Natural killer cell treated with Interleukin-12 subunit alpha and Interleukin-12 subunit beta and Interleukin-15 and Interleukin-18, amount 100 ng/mL, for 72 hours (primary cell): Measurements from ENCODE around the gene FMNL2. TPM values are rescaled to one million over a fixed set of nuclear protein-coding genes. Genes with fewer than 3 reads are reported as not detected.
A peak's percentile ranks its signal among the peaks of the same experiment; 100 is the strongest.

Experiments used
- ATAC-seq, 2 donors: fragments of 150-1000 bp; cut with Tn5 transposase in 1 of 2; sonication (Bioruptor Pico), chemical (Tn5 transposase) in 1 of 2; 2 replicates each; pipeline ENCODE4 v1.10.0; 2021
- DNase-seq: peaks from one replicate; pipeline ENCODE4 v3.0.0; 2022; ENCODE audit warnings: low spot score
- H3K27ac Mint-ChIP-seq, 2 donors: 1 replicate in 1 of 2; 2 replicates in 1 of 2; pipeline ENCODE4 v1.8.0; 2022; ENCODE audit warnings: mixed read lengths in 2 of 2, mild to moderate bottlenecking in 1 of 2, moderate library complexity in 1 of 2
- H3K27me3 Mint-ChIP-seq, 2 donors: 1 replicate in 1 of 2; 2 replicates in 1 of 2; pipeline ENCODE4 v1.8.0; 2022; ENCODE audit warnings: mixed read lengths in 2 of 2
- H3K36me3 Mint-ChIP-seq: one replicate; pipeline ENCODE4 v1.8.0; 2022; ENCODE audit warnings: mixed read lengths
- H3K4me1 Mint-ChIP-seq, 2 donors: 1 replicate in 1 of 2; 2 replicates in 1 of 2; pipeline ENCODE4 v1.8.0; 2022; ENCODE audit warnings: low read depth in 2 of 2, mixed read lengths in 2 of 2, mild to moderate bottlenecking in 1 of 2
- H3K4me3 Mint-ChIP-seq: one replicate; pipeline ENCODE4 v1.8.0; 2022; ENCODE audit warnings: mixed read lengths
- H3K9me3 Mint-ChIP-seq: 2 replicates; pipeline ENCODE4 v1.8.0; 2022; ENCODE audit warnings: mixed read lengths
- total RNA-seq, 2 donors: library from RNA; stranded (reverse); gene quantifications; one replicate each; pipeline ENCODE4 v1.2.3, GENCODE V29; 2022

Gene FMNL2
- total RNA-seq, 2 donors from 2014 or later: 0.48 to 0.70 TPM

GRCh38 chr2:152571048-152571766, 236.2 kb downstream of the FMNL2 start:
- DNase-seq (no peak), ATAC-seq (no peak)
- Mint-ChIP-seq H3K27ac (no peak overlapping the region), H3K9me3 (no peaks in the 10 kb centered on the region), H3K4me1 (peaks cover 7 to 11% of the 10 kb centered on the region in 2 donors), H3K4me3 (no peak overlapping the region), H3K36me3 (no peaks in the 10 kb centered on the region), H3K27me3 (peaks cover 2 to 7% of the 10 kb centered on the region in 2 donors)

GRCh38 chr2:152572031-152572430, 237.1 kb downstream of the FMNL2 start:
- DNase-seq (no peak), ATAC-seq (no peak)
- H3K9me3 Mint-ChIP-seq: no peaks in the 10 kb centered on the region
- peaks cover 1 to 2% of the 10 kb centered on the region in 2 donors for H3K27me3 Mint-ChIP-seq
- no peak overlapping the region for H3K4me3 Mint-ChIP-seq
- H3K4me1 Mint-ChIP-seq: peaks cover 7 to 11% of the 10 kb centered on the region in 2 donors
- no peaks in the 10 kb centered on the region for H3K36me3 Mint-ChIP-seq
- H3K27ac Mint-ChIP-seq: peak overlapping the region in 1 of 2 donors; percentile 56

DNA sequence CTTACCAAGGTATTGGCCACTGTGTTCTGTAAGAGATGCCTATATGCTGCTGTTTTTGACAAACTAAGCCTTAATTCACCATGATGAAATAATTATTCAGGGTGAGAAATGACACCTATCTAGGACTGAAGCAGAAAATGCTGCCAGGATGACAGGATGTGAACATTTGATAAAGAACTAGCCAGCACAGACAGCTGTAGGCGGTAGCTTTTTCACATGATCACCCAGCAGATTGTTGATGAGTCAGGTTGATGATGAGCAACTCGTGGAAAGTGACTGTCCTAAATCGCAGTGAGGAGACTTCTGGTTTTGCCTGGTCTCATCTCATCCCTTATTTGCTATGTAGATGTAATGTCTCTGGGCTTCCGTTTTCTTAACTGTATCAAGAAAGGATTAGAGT, 238.2 kb downstream of the FMNL2 start:
- Mint-ChIP-seq H3K4me1 (peaks cover 7 to 11% of the 10 kb centered on the region in 2 donors), H3K36me3 (no peaks in the 10 kb centered on the region), H3K27ac (peak overlapping the region in 1 of 2 donors; percentile 72), H3K4me3 (peak overlapping the region; percentile 54), H3K27me3 (peaks cover 0 to 2% of the 10 kb centered on the region in 2 donors), H3K9me3 (no peaks in the 10 kb centered on the region)
- DNase-seq (peak; percentile 72), ATAC-seq (peak; percentile 97 to 98)

DNA sequence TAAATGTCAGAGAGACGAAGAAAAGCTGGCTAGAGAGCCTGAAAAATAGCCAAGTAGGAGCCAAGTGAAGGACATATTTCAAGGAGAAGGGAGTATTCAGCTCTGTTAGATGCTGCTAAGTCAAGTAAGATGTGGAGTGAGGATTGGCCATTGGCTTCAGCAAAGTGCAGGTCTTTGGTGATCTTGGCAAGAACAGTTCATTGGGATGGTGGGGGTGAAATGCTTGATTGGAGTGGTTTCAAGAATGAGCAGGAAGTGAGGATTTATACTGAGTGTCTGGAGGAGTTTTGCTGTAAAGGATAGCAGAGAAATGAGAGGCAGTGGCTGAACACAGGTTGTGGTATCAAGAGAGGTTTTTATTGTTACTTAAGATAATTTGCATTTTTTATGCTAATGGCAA, 242.6 kb downstream of the FMNL2 start:
- Mint-ChIP-seq H3K9me3 (no peaks in the 10 kb centered on the region), H3K36me3 (no peaks in the 10 kb centered on the region), H3K4me1 (peaks cover 5 to 7% of the 10 kb centered on the region in 2 donors), H3K27me3 (no peaks in the 10 kb centered on the region), H3K4me3 (no peak overlapping the region), H3K27ac (no peak overlapping the region)
- DNase-seq: no peak
- ATAC-seq: no peak

- DNase-seq (no peak), ATAC-seq (no peak)
- Mint-ChIP-seq H3K4me3 (no peak overlapping the region), H3K4me1 (peaks cover under 1 to 2% of the 10 kb centered on the region in 2 donors), H3K27me3 (peaks cover 0 to 7% of the 10 kb centered on the region in 2 donors), H3K27ac (no peak overlapping the region), H3K9me3 (no peaks in the 10 kb centered on the region), H3K36me3 (no peaks in the 10 kb centered on the region)
Observed at GRCh38 chr2:152578573-152578972, 243.6 kb downstream of the FMNL2 start.

- H3K36me3 Mint-ChIP-seq: no peaks in the 10 kb centered on the region
- ATAC-seq (no peak), DNase-seq (no peak)
- H3K9me3 Mint-ChIP-seq: no peaks in the 10 kb centered on the region
- peaks cover 0 to 2% of the 10 kb centered on the region in 2 donors for H3K4me1 Mint-ChIP-seq
- peaks cover 7 to 10% of the 10 kb centered on the region in 2 donors for H3K27me3 Mint-ChIP-seq
- no peak overlapping the region for H3K27ac Mint-ChIP-seq
- H3K4me3 Mint-ChIP-seq: no peak overlapping the region
Observed at GRCh38 chr2:152580714-152581113, 245.7 kb downstream of the FMNL2 start.

DNA sequence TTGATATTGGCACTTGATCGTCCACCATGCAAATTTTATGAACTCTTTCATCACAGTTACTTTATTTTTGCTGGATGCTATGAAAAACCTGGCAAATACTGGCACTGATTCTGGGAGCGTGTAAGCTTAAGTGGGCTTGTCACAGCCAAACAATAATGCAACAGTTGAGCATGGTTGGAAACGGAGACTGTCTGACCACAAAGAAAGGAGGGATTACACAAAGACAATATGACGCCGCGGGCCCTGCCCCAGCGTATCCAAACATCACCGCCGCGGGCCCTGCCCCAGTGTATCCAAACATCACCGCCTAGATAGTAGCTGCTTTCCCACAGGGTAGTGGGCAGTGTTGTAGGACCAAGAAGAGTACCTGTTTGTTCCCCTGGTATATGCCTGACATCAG, 246.4 kb downstream of the FMNL2 start:
- no peaks in the 10 kb centered on the region for H3K9me3 Mint-ChIP-seq
- no peak for ATAC-seq
- H3K36me3 Mint-ChIP-seq: no peaks in the 10 kb centered on the region
- DNase-seq: no peak
- no peak overlapping the region for H3K27ac Mint-ChIP-seq
- H3K4me3 Mint-ChIP-seq: no peak overlapping the region
- H3K27me3 Mint-ChIP-seq: peaks cover 7 to 10% of the 10 kb centered on the region in 2 donors
- H3K4me1 Mint-ChIP-seq: peaks cover 0 to 2% of the 10 kb centered on the region in 2 donors

DNA sequence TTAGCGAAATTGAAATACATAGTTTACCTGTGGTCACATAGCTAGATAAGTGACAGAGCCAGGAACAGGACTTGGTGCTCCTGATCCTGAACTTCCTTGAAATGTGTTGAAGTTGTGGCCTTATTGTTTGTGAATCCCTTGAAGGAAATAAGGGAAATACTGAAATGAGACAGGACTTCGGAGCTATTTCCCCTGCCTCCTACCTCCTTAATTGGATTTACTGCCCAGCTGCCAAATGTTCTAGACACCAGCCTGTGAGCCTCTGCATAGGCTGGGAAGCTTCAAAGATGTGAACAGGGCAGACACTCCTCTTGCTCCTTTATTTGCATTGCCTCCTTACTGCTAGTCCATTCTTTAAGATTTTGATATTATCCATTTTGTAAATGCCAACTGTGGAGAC, 247.1 kb downstream of the FMNL2 start:
- Mint-ChIP-seq H3K4me1 (peaks cover 2% of the 10 kb centered on the region in 2 donors), H3K36me3 (no peaks in the 10 kb centered on the region), H3K9me3 (no peaks in the 10 kb centered on the region), H3K27ac (no peak overlapping the region), H3K27me3 (peaks cover 7 to 10% of the 10 kb centered on the region in 2 donors), H3K4me3 (no peak overlapping the region)
- no peak for DNase-seq
- no peak for ATAC-seq

DNA sequence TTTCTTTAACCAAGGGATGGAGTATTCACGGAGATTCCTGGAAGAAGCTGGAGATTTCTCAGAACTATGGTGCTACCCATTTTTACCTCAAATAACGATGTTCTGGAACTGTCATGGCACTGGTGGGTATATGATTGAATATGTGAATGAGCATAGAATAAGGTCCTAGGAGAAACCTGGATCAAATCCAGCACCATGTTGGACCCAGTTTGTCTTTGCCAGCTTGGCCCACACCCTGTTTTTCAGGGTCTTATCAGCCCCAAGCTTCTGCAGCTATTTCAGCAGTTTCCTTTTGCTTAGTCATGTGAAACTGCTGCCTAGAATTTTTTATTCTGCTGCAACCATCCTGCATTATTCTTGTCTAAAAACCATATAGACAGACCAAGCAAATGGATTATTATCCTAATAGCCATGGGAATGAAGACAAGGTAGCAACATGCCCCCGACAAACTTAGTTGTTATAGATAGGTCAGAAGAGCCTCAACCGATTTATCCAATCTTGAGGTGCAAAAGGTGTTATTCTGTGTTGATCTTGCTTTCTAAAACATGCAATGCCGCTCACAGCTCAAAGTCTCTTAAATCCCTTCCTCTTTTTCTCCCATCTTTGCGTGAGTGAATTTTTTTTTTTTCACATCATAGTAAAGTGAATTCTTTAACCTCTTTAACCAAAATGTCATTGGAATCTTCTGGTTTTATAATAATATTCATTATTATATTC, 248.7 kb downstream of the FMNL2 start:
- Mint-ChIP-seq H3K4me3 (no peak overlapping the region), H3K4me1 (peaks cover 2 to 8% of the 10 kb centered on the region in 2 donors), H3K36me3 (no peaks in the 10 kb centered on the region), H3K27ac (no peak overlapping the region), H3K27me3 (peaks cover 7 to 10% of the 10 kb centered on the region in 2 donors), H3K9me3 (no peaks in the 10 kb centered on the region)
- DNase-seq (no peak), ATAC-seq (no peak)

DNA sequence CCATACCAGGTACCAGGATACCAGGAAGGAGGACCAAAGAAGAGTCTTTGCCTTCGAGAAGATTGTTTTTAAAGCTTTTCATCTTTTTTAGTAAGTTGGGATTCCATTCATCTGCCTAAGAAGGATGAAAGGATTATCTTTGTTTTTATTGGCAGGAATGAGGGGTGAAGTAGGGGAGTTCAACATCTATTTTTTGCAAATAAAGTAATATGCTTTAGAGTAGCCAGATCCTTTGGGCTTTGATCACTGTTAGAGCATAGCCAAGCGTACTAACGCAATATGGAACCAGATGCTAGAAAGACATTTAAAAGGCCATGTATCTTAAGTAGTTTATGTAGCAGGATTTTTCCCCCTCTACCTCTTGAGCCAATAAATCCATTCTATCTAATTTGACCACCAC, 249.3 kb downstream of the FMNL2 start:
- Mint-ChIP-seq H3K27me3 (peaks cover 7 to 10% of the 10 kb centered on the region in 2 donors), H3K27ac (no peak overlapping the region), H3K36me3 (no peaks in the 10 kb centered on the region), H3K9me3 (no peaks in the 10 kb centered on the region), H3K4me3 (no peak overlapping the region), H3K4me1 (peaks cover 2 to 8% of the 10 kb centered on the region in 2 donors)
- DNase-seq (no peak), ATAC-seq (no peak)

DNA sequence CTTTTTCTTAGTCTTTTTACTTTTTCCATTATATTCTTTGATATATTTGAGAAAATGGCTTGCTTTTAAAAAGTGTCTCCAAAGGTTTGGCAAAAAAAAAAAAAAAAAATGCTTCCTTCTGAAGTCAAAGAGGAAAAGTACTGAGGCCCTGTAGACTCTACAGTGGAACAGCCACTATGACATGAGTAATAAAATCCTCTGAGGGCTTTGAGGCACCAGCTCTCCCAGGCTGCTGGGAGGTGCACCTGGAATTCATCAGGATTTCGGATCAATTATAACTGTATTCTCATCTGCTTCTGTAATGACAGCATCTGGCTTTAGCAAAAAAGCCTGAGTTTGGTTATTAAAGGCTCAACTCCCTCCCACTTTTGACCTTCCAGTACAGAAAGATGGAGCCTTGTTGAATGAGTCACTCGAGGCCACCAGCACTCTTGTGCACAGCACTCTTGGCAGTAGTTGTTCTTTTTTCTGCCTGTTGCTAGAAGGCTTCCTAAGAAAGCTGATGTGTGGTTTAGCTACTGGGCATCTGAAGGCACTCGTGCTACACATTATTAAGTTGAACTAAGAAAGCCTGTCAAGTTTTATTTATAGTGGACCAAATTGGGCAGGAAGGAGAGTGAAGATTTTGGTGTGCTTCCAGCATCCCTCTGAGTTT, 251.0 kb downstream of the FMNL2 start:
- Mint-ChIP-seq H3K27me3 (peaks cover 7 to 10% of the 10 kb centered on the region in 2 donors), H3K27ac (no peak overlapping the region), H3K36me3 (no peaks in the 10 kb centered on the region), H3K4me3 (no peak overlapping the region), H3K4me1 (peaks cover 2 to 8% of the 10 kb centered on the region in 2 donors), H3K9me3 (no peaks in the 10 kb centered on the region)
- ATAC-seq (no peak), DNase-seq (no peak)

DNA sequence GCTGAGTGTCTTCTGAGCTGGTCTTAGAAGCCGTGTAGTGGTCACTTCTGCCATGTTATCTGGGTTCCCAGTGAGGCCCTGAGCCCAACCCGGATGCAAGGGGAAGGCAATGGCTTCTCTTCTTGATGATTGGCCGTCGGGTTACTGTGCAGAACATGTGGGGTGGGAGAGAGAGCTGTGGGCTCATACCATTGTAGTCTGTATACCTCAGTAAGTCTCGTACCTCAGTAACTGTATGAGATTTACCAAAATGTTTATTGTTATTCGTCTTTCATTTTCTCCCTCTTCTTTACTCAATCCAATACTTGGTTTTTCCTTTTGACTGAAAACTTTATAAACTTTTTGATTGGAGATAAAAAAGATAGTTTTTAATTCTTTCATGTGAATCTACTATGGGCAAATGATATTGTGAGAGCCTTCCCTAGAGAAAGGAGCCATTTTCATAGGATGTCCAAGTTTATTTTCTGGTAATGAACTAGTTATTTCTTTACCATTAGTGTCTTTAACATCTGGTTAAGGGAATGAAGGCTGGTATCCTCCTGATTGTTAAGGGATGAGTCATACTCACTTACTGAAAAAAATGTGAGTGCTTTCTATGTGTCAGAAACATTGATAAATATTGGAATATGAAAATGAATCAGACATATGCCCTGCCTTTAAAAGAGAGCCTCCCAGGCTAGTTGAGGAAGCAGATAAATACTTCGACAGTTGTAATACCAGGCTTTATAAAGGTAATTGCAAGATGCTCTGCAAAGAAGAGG, 252.4 kb downstream of the FMNL2 start:
- DNase-seq: no peak
- Mint-ChIP-seq H3K27ac (peak overlapping the region in 1 of 2 donors; percentile 24), H3K9me3 (no peaks in the 10 kb centered on the region), H3K4me1 (peaks cover 2 to 8% of the 10 kb centered on the region in 2 donors), H3K27me3 (peaks cover 7 to 10% of the 10 kb centered on the region in 2 donors), H3K4me3 (no peak overlapping the region), H3K36me3 (no peaks in the 10 kb centered on the region)
- ATAC-seq: peak in 1 of 2 donors; percentile 41

DNA sequence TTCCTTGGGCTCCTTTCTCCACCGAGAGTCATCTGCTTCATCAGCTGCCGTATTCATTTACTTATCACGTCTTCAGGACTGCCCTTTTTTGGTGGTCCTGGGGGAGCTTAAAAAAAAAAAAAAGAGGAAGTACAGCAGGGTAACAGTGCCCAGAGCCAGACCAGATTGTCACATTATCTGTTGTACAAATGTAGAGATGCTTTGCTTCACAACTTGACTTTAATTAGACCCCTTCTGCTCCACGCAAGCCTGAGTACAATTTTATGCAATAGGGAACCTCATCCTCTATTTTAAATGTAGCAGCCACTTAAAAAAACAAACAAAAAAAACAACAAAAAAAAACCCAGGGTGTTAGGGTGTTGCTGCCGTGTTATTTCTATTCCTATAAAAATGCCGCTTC, 254.0 kb downstream of the FMNL2 start:
- peaks cover 0 to 7% of the 10 kb centered on the region in 2 donors for H3K27me3 Mint-ChIP-seq
- H3K36me3 Mint-ChIP-seq: no peaks in the 10 kb centered on the region
- no peak overlapping the region for H3K27ac Mint-ChIP-seq
- peaks cover 8 to 11% of the 10 kb centered on the region in 2 donors for H3K4me1 Mint-ChIP-seq
- H3K9me3 Mint-ChIP-seq: no peaks in the 10 kb centered on the region
- ATAC-seq: no peak
- no peak for DNase-seq
- H3K4me3 Mint-ChIP-seq: no peak overlapping the region
